ENCODE data around the gene NINJ1.

The NINJ1 gene

DNA sequence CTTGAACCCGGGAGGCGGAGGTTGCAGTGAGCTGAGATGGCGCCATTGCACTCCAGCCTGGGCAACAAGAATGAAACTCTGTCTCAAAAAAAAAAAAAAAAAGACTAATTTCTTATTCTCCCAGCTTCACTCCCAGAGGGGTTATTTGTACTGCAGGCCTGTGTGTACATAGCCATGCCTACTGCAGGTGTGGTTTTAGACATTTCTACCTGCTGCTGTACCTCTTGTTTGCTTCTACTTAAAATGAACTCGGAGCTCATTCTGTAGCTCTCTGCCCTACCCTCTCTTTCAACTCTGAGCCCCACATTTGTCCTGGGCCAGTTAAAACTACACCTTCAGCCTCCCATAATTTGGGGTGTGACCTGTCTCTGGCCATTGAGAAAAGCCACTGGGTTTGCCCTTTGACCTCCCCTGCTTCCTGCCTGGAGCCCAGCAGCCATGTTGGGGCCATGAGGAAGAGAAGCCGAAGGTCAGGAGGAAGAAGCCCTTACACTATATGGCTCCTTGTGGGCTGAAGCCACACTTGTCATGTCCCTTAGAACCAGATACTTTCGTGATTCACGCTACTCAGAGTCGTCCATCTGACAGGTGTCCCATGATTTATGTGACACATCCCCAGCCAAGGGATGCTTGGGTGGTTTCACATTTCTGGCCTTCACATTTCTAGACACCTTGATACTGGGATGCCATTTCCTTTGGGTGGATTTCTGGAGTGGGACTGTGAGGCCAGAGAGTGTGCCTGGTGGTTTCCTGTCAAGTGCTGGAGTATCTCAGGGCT lies 47.4 kb downstream of the NINJ1 start:
- Histone ChIP-seq H3K36me3 (ENCODE audit: control insufficient read depth in 1 of 2, insufficient read depth in 2 of 2, low read length in 2 of 2) (no peaks in the 10 kb centered on the region), H3K9me3 (ENCODE audit: control insufficient read depth in 1 of 2, low read length in 2 of 2) (peaks cover 0 to 8% of the 10 kb centered on the region in 2 donors), H3K27me3 (ENCODE audit: low read depth, low read length) (no peaks in the 10 kb centered on the region), H3K27ac (ENCODE audit: low read length) (no peak overlapping the region), H3K4me1 (ENCODE audit: control insufficient read depth in 1 of 2, insufficient read depth in 2 of 2, low read length in 2 of 2) (peaks cover 0 to 3% of the 10 kb centered on the region in 2 donors), H3K4me3 (ENCODE audit: low read depth in 1 of 2, low read length in 2 of 2) (no peak overlapping the region)

DNA sequence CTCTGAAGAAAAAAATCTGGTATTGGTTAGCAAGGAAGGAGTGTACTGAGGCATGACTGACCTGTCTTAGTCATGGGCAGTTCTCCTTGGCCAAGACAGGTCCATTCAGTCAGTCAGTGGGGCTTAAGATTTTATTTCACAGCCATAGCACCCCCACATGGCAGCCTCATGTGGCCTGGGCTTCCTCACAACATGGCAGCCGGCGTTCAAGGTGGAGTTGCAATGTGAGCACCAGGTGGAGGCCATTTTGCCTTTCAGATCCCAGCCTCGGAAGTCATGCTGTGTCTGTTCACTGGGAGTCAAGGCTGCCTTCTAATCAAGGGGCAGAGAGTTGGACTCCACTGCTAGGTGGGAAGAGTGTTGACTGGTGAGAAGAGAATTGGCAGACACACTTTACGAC lies 48.4 kb downstream of the NINJ1 start:
- H3K9me3 ChIP-seq (ENCODE audit: control insufficient read depth in 1 of 2, low read length in 2 of 2): peaks cover 0 to under 1% of the 10 kb centered on the region in 2 donors
- H3K4me1 ChIP-seq (ENCODE audit: control insufficient read depth in 1 of 2, insufficient read depth in 2 of 2, low read length in 2 of 2): peaks cover 0 to 3% of the 10 kb centered on the region in 2 donors
- no peak overlapping the region for H3K27ac ChIP-seq (ENCODE audit: low read length)
- H3K27me3 ChIP-seq (ENCODE audit: low read depth, low read length): no peaks in the 10 kb centered on the region
- H3K4me3 ChIP-seq (ENCODE audit: low read depth in 1 of 2, low read length in 2 of 2): no peak overlapping the region
- H3K36me3 ChIP-seq (ENCODE audit: control insufficient read depth in 1 of 2, insufficient read depth in 2 of 2, low read length in 2 of 2): no peaks in the 10 kb centered on the region

DNA sequence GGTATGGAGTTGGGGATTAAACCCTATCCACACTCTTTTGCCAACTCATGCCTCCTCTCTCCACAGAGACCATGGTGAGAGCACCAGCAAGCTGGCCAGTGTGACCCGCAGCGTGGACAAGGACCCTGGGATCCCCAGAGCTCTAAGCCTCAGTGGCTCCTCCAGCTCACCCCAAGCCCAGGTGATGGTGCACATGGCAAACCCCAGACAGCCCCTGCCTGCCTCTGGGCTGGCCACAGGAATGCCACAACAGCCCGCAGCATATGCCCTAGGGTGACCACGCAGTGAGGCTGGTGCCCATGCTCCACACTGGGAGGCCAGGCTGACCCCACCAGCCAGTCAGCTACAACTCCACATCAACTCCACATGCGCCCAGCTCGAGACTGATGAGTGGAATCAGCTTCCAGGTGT lies 49.6 kb downstream of the NINJ1 start:
- Histone ChIP-seq H3K27ac (ENCODE audit: low read length) (no peak overlapping the region), H3K4me1 (ENCODE audit: control insufficient read depth in 1 of 2, insufficient read depth in 2 of 2, low read length in 2 of 2) (peaks cover 0 to 3% of the 10 kb centered on the region in 2 donors)

DNA sequence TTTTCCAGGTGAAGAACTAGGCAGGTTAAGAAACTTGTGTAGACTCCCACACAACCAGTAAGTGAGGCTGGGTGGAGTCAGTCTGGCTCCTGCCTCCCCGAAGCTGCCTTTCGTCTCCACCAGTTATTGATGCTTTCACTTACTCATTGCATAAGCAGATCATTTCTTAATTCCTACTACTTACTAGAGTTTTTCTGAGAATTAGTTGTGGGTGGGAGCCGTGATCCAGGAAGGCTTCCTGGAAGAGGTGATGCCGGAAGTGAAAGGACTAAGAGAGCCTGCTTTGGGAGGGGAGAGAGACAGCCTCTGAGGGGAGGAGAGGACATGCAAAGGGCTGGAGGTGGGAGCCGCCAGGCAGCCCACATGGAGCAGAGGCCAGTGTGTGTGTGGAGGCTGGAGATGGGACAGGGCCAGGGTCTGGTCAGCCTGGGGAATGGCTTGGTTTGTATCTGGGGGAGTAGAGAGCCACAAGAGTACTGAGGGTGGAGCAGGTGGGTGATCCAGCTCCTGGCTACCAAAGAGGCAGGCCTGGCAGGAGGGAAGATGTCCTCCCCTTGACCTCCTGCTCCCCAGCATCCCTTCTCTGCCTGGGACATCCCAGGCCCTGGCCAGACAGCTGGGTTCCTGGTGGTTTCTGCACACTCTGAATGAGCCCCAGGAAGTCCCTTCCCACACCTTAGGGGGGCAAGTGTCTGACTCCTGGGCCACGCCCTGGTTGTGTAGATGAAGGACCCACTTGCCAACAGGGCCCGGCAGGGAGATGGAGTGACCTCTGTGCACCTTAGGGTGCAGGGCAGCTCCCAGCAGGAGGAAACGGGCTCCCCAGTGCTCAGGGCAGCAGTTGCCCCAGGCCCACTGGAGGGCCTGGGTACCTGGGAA lies 50.2 kb downstream of the NINJ1 start:
- Histone ChIP-seq H3K4me1 (ENCODE audit: control insufficient read depth in 1 of 2, insufficient read depth in 2 of 2, low read length in 2 of 2) (peaks cover 0 to 3% of the 10 kb centered on the region in 2 donors), H3K9me3 (ENCODE audit: control insufficient read depth in 1 of 2, low read length in 2 of 2) (no peaks in the 10 kb centered on the region), H3K36me3 (ENCODE audit: control insufficient read depth in 1 of 2, insufficient read depth in 2 of 2, low read length in 2 of 2) (no peaks in the 10 kb centered on the region), H3K27ac (ENCODE audit: low read length) (no peak overlapping the region), H3K4me3 (ENCODE audit: low read depth in 1 of 2, low read length in 2 of 2) (no peak overlapping the region), H3K27me3 (ENCODE audit: low read depth, low read length) (no peaks in the 10 kb centered on the region)

More for the DNA sequence above, 49.6 kb downstream of the NINJ1 start:
- Histone ChIP-seq H3K9me3 (ENCODE audit: control insufficient read depth in 1 of 2, low read length in 2 of 2) (no peaks in the 10 kb centered on the region), H3K36me3 (ENCODE audit: control insufficient read depth in 1 of 2, insufficient read depth in 2 of 2, low read length in 2 of 2) (no peaks in the 10 kb centered on the region), H3K4me3 (ENCODE audit: low read depth in 1 of 2, low read length in 2 of 2) (no peak overlapping the region), H3K27me3 (ENCODE audit: low read depth, low read length) (no peaks in the 10 kb centered on the region)

DNA sequence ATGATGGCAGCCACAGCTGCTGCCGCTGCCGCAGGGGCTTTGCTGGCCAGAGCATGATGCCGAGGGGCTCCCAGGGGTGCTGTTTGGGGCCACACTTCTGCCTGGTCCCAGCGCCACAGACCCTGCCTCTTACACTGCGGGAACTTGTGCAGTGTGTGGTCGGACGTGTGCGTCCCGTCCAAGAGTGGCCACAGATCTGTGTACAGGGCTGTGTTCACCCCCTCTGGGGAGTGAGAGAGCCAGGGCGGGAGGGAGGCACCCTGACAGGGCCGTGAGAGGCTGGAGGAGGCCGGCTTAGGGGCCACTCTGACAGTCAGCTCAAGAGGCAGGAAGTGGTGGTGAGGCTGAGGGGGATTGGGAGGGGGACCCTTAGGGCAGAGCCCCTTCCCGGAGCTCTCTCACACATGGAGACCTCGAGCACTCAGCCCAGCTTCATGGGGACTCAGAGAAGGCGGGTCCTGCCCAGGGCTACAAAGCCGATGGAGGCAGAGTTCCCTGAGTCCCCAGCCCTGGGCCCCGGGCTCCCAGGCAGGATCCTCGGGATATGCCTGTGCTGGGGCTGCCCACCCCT lies 51.1 kb downstream of the NINJ1 start:
- no peak overlapping the region for H3K27ac ChIP-seq (ENCODE audit: low read length)
- H3K4me3 ChIP-seq (ENCODE audit: low read depth in 1 of 2, low read length in 2 of 2): no peak overlapping the region
- H3K9me3 ChIP-seq (ENCODE audit: control insufficient read depth in 1 of 2, low read length in 2 of 2): no peaks in the 10 kb centered on the region

DNA sequence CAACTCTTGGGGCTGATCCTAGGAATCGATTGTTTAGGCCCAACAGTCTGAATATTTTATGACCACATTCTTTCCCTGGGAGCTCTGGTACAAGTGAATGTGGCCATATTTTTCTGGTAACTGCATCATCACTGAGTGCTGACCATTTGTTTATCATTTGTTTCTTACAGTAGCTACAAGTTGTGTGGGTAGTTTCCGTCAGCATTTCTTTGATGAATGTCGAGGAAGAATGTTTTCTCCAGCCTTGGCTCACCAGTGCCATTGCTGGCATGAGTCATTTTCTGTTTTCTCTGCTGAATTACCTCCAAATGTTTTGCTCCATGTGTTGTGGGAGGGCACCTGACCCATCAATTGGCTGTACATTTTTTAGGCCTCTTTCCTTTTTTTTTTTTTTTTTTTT lies 52.1 kb downstream of the NINJ1 start:
- Histone ChIP-seq H3K36me3 (ENCODE audit: control insufficient read depth in 1 of 2, insufficient read depth in 2 of 2, low read length in 2 of 2) (no peaks in the 10 kb centered on the region), H3K9me3 (ENCODE audit: control insufficient read depth in 1 of 2, low read length in 2 of 2) (no peaks in the 10 kb centered on the region), H3K4me3 (ENCODE audit: low read depth in 1 of 2, low read length in 2 of 2) (no peak overlapping the region), H3K4me1 (ENCODE audit: control insufficient read depth in 1 of 2, insufficient read depth in 2 of 2, low read length in 2 of 2) (peaks cover 0 to 3% of the 10 kb centered on the region in 2 donors), H3K27ac (ENCODE audit: low read length) (peak overlapping the region; percentile 31), H3K27me3 (ENCODE audit: low read depth, low read length) (no peaks in the 10 kb centered on the region)

More for the DNA sequence above, 51.1 kb downstream of the NINJ1 start:
- H3K27me3 ChIP-seq (ENCODE audit: low read depth, low read length): no peaks in the 10 kb centered on the region
- H3K36me3 ChIP-seq (ENCODE audit: control insufficient read depth in 1 of 2, insufficient read depth in 2 of 2, low read length in 2 of 2): no peaks in the 10 kb centered on the region
- peaks cover 0 to 3% of the 10 kb centered on the region in 2 donors for H3K4me1 ChIP-seq (ENCODE audit: control insufficient read depth in 1 of 2, insufficient read depth in 2 of 2, low read length in 2 of 2)

DNA sequence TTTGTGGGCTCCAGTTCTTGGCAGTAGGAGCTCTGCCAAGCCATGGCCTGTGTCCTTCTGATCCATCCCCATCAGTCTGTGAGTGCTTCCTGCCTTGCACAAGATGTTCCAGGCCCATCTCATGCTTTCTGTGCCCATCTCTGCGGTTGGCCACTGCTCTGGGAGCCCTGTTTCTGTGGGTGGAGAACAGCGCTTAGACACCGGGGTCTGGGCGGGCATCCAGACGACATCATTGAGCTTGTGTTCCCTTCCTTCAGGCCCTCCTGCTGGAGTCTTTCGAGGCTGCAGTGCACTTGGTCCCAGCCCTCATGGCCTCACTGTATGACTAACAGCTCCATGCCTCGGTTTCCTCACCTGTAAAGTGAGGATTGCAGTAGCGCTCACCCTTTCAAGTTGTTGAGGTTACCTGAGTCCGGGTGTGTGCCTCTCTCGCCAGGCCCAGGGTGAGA lies 52.9 kb downstream of the NINJ1 start:
- Histone ChIP-seq H3K9me3 (ENCODE audit: control insufficient read depth in 1 of 2, low read length in 2 of 2) (no peaks in the 10 kb centered on the region), H3K4me3 (ENCODE audit: low read depth in 1 of 2, low read length in 2 of 2) (no peak overlapping the region), H3K27ac (ENCODE audit: low read length) (no peak overlapping the region), H3K4me1 (ENCODE audit: control insufficient read depth in 1 of 2, insufficient read depth in 2 of 2, low read length in 2 of 2) (peaks cover 0 to 3% of the 10 kb centered on the region in 2 donors), H3K27me3 (ENCODE audit: low read depth, low read length) (no peaks in the 10 kb centered on the region), H3K36me3 (ENCODE audit: control insufficient read depth in 1 of 2, insufficient read depth in 2 of 2, low read length in 2 of 2) (no peaks in the 10 kb centered on the region)

DNA sequence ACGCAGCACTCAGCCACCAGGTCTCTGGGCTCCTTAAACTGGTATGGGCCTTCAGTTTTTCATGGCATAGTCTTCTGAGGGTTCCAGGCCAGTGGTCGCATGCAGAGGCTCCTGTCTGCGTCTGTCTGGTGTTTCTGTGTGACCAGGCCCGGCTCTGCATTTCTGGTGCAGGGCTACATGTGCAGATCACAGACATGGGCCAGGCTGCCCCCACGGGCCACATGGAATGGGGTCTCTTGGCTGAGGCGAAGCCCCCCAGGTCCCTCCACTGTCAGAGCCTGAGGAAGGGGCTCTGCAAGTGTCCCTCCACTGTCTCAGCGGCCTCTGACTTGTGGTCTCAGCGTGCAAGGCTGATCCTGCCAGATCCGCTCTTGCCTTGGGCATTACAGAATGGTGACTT lies 53.6 kb downstream of the NINJ1 start:
- H3K36me3 ChIP-seq (ENCODE audit: control insufficient read depth in 1 of 2, insufficient read depth in 2 of 2, low read length in 2 of 2): no peaks in the 10 kb centered on the region
- no peaks in the 10 kb centered on the region for H3K9me3 ChIP-seq (ENCODE audit: control insufficient read depth in 1 of 2, low read length in 2 of 2)
- no peak overlapping the region for H3K27ac ChIP-seq (ENCODE audit: low read length)
- peaks cover 0 to 3% of the 10 kb centered on the region in 2 donors for H3K4me1 ChIP-seq (ENCODE audit: control insufficient read depth in 1 of 2, insufficient read depth in 2 of 2, low read length in 2 of 2)
- H3K4me3 ChIP-seq (ENCODE audit: low read depth in 1 of 2, low read length in 2 of 2): no peak overlapping the region
- no peaks in the 10 kb centered on the region for H3K27me3 ChIP-seq (ENCODE audit: low read depth, low read length)

DNA sequence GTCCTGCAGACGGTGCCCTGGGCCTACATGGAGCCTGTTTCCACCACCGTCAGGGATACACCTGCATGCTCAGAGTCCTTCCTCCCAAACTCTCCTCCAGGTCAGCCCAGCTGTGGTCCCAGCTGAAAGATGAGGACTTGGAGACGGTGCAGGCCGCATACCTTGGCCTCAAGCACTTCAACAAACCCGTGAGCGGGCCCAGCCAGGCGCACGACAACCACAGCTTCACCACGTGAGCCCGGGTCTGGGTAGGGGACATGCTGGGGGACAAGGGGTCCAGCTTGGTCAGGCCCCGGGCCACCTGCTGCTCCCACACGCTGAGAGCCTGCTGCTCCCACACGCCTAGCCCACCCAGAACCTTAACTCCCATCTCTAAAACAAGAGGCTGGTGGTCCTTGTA lies 54.7 kb downstream of the NINJ1 start:
- H3K27ac ChIP-seq (ENCODE audit: low read length): no peak overlapping the region
- H3K36me3 ChIP-seq (ENCODE audit: control insufficient read depth in 1 of 2, insufficient read depth in 2 of 2, low read length in 2 of 2): no peaks in the 10 kb centered on the region
- no peaks in the 10 kb centered on the region for H3K27me3 ChIP-seq (ENCODE audit: low read depth, low read length)
- no peak overlapping the region for H3K4me3 ChIP-seq (ENCODE audit: low read depth in 1 of 2, low read length in 2 of 2)
- no peaks in the 10 kb centered on the region for H3K9me3 ChIP-seq (ENCODE audit: control insufficient read depth in 1 of 2, low read length in 2 of 2)
- H3K4me1 ChIP-seq (ENCODE audit: control insufficient read depth in 1 of 2, insufficient read depth in 2 of 2, low read length in 2 of 2): peaks cover 0 to 4% of the 10 kb centered on the region in 2 donors

DNA sequence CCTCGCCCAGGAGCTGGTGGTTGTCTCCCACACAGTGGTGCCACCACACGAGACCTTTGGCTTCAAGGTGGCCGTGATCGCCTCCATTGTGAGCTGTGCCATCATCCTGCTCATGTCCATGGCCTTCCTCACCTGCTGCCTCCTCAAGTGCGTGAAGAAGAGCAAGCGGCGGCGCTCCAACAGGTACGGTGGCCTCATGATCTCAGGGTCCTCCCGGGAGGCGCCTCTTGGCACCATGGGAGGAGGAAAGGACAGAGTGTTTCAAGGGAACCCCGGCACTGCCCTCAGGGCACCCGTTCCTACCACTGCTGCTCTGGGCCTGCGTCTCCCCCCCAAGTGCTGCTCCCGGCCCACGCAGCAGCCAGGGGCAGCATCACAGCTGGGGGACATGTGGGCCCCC lies 56.2 kb downstream of the NINJ1 start:
- no peak overlapping the region for H3K4me3 ChIP-seq (ENCODE audit: low read depth in 1 of 2, low read length in 2 of 2)
- no peaks in the 10 kb centered on the region for H3K27me3 ChIP-seq (ENCODE audit: low read depth, low read length)
- H3K4me1 ChIP-seq (ENCODE audit: control insufficient read depth in 1 of 2, insufficient read depth in 2 of 2, low read length in 2 of 2): peaks cover 0 to 15% of the 10 kb centered on the region in 2 donors
- no peaks in the 10 kb centered on the region for H3K36me3 ChIP-seq (ENCODE audit: control insufficient read depth in 1 of 2, insufficient read depth in 2 of 2, low read length in 2 of 2)
- H3K9me3 ChIP-seq (ENCODE audit: control insufficient read depth in 1 of 2, low read length in 2 of 2): no peaks in the 10 kb centered on the region
- H3K27ac ChIP-seq (ENCODE audit: low read length): no peak overlapping the region

DNA sequence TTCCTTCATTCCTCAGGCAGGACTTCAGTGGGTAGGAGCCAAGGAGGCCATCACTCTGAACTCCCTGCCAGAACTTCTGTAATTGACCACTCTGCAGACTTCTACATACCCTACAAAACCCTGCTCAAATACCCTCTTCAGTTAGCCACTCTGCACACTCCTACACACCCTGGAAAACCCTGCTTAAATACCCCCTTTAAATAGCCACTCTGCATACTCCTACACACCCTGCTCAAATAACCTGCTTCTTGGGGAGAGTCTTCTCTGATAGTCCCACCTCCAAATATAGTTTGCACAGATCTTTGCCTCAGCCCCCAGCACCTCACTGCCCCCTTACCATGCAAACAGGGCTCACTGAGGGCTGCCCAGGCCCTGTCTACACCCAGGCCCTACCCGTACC lies 56.7 kb downstream of the NINJ1 start:
- Histone ChIP-seq H3K9me3 (ENCODE audit: control insufficient read depth in 1 of 2, low read length in 2 of 2) (no peaks in the 10 kb centered on the region), H3K4me3 (ENCODE audit: low read depth in 1 of 2, low read length in 2 of 2) (no peak overlapping the region), H3K27ac (ENCODE audit: low read length) (no peak overlapping the region), H3K27me3 (ENCODE audit: low read depth, low read length) (no peaks in the 10 kb centered on the region), H3K36me3 (ENCODE audit: control insufficient read depth in 1 of 2, insufficient read depth in 2 of 2, low read length in 2 of 2) (no peaks in the 10 kb centered on the region), H3K4me1 (ENCODE audit: control insufficient read depth in 1 of 2, insufficient read depth in 2 of 2, low read length in 2 of 2) (peaks cover 0 to 19% of the 10 kb centered on the region in 2 donors)

Measured in muscle layer of duodenum (tissue), 2 donors.